ENCODE data around the gene LRP1B.

LRP1B gene

DNA sequence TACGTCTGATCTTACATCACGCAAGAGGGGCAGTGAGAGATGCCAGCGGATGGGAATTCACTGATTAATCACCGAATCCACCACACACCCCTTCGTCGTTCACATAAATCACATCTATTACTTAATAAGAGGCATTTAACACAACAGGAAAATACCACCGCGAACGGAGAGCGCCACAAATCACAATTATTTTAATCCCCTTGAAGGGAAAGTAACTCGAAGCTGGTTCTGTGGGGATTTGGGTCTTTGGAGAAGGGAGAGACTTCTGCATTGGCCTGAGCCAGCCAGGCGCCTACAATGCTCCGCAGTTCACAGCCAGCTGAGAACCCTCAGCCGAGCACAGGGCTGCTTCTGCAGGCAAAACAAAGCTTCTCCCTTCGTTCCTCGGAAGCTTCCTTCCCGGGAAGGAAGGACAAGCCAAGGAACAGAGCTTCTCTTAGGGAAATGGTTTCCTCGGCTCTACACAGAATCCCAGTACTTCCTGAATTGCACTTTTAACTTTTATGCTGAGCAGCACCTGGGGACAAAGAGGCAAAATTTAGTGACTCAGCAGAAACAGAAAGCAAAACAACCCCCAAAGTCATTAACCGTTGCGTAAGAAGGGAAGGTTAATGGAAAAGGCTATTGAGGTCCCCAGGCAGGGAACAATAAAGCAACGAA, at the start of gene LRP1B:
Gene LRP1B, minus strand, starts transcription at position 7 of the 660 bp plus-strand sequence. CDS start 287 bp downstream, outside the sequence.
- DNase-seq (ENCODE audit: low spot score): no peak

DNA sequence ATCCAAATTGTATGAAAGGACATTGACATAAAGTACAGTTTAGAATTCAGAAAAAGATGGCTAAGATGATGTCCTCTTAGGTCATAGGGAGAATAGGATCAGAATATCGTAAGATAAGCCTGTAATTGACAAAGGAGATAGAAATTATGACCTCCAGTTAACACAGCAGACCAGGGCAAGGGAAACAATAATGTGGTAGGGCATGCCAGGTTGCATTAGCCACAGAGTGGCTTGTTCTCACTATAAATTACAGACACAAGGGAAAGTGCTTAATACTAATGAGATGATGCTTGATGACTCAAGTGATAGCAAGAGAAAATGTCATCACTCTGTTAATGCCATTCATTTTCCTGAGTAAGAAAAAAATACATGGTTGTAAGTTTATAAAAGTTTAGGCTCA, 48.9 kb upstream of the LRP1B start:
- DNase-seq (ENCODE audit: low spot score): no peak

DNA sequence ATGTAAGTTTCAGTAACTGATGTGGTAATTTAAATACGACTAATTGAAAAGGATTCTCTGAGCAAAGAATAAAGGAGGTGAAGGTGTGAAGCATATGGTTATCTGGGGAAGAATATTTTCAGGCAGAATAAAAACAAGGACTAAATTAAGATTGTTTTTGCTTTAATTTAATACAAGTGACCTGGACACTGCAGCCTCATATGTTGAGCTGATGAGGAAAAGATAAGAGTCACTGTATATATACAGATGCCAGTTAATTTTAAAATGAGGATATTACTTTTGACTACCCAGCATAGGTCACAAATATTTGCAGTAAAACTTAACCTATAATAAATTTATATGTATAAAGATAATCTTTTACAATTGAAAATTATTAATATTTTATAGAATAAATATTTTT, 47.8 kb upstream of the LRP1B start:
- no peak for DNase-seq (ENCODE audit: low spot score)

DNA sequence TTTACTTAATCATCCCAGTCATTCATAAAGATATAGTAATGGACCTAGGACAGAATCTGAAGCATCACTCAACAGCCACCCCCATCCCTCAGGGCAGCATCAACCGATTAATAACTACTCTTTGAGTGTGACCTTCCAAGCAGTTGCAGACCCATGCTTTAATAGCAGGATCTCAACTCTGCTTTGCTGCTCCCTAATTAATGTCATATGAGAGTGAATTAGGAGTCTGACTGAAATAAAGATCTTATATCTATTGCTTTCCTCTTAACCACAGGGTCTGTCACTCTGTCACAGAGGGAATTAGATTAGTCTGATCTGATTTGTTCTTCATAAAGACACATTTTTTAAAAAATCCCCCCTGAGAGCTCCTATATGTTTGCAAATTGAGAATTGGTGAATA, 46.1 kb upstream of the LRP1B start:
- no peak for DNase-seq (ENCODE audit: low spot score)

DNA sequence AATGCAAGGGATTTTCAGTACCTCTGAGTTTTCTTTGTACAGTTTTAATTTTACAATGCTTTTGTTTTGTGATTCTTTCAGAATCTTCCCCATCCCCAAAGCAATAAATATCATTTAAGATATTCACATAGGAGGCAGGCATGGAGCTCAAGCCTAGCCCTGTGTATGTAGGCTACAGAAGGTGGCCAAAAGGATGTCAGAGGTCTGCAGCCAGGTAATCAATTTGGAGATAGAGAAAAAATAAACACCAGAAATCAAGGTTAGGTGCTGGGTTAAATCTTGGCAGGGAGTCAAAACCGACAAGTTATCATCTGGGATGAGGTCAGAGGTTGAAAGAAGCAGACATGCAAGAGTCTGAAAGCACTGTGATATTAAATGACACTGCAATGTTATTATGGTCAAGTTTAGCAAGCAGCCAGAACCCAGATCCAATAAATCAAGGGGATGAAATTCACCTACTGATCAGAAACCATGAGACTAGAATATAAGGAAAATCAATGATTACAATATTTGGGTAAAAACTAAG, 45.1 kb upstream of the LRP1B start:
- DNase-seq (ENCODE audit: low spot score): no peak

DNA sequence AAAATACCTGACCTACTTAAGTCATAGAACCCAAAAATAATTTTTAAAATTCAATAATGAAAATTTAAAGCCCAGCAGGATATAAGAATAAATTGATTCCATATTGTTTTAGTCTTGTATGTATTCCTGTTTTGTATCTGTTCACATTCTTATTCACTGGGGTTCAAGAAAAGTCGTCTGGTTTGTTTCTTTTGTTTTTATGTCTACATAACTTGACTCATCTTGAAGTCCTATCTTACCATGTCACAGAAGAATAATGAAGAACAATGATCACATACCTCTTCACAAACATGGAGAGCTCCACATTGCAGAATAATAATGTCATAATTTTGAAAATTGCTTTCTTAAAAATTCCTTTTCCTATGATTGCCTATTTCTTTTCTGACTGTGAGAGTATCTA, 43.4 kb upstream of the LRP1B start:
- no peak for DNase-seq (ENCODE audit: low spot score)

DNA sequence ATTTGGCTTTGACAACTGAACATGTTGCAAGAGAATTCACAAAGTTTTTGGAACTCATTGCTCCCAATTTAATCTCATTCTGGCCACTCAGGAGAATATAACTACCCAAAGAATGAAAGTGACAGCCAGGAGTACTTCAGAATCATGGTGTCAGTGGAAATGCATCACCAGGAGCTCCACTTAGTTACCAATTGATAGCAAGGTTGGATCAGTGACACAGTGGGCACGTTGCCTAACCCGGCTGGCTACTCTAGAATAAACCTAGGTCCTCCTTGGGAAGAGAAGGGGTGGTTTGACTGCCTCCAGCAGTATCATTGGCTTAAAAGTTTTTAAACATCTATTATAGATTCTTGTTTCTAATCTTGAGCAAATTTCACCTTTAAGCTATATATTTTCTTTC, 40.0 kb upstream of the LRP1B start:
- no peak for DNase-seq (ENCODE audit: low spot score)

DNA sequence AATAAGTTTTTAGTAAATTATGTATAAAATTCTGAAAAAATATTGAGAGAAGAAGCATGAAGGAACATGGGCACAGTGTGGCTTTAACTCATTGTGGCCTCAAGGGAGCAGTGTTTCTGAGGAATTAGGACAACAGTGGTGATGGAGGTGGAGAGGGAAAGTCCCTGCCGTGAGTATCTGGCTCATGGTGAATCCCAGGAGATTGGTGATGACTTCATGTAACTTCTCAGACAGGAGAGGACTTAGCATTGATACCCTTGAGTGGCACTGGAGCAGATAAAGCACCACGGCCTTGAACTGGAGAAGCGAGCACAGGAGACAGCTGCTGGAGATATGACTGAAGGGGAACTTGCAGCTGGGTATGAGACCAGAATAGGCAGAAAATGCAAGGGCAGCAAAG, 35.0 kb upstream of the LRP1B start:
- peak; percentile 2 for DNase-seq (ENCODE audit: low spot score)

DNA sequence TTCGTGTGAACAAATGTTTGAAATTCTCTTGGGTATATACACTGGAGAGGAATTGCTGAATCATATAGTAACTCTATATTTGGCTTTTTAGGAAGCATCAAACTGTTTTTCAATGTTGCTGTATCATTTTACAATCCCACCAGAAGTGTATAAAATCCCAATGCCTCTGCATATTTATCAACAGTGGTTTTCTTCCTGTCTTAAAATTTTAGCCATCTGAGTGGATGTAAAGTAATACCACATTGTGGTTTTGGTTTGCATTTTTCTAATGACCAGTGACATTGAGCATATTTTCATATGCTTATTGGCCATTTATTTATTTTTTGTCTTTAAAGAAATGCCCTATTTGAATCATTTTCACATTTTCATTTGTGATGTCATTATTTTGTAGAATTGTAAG, 22.8 kb upstream of the LRP1B start:
- DNase-seq (ENCODE audit: low spot score): no peak

DNA sequence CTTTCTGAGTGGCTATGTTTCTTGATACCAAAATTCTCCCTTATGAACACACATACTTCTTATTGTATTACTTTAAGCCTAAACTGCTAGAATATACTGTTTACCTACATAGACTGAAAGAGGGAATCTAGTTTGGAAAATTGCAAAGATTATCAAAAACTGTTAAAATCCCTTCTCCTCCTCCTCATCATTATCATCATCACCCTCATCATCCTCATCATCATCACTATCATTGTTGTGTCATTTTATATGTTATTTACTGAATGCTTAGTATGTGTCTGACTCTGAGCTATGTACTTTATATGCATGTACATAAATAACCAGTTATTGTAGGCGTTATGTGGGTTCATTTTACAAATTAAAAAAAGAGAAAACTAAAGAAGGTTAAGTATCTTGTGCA, 19.6 kb upstream of the LRP1B start:
- no peak for DNase-seq (ENCODE audit: low spot score)

DNA sequence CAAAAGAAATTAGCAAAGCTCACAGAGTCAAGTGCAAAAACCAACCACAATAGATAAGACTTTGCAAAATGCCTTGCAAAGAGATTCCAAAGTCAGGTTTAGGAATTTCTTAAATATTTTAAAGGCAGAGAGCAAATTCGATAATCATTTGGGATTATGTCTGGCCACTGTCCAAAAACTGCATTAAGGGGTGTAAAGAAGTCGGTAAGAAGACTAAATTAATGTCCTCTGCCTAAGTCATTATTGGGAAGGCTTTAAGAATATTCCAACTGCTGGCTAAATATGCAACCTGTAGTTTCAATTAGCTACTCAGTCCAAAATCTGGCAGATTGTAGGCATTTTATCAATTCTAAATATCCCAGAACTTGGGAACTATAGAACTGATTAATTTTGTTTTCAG, 13.7 kb upstream of the LRP1B start:
- DNase-seq (ENCODE audit: low spot score): no peak

DNA sequence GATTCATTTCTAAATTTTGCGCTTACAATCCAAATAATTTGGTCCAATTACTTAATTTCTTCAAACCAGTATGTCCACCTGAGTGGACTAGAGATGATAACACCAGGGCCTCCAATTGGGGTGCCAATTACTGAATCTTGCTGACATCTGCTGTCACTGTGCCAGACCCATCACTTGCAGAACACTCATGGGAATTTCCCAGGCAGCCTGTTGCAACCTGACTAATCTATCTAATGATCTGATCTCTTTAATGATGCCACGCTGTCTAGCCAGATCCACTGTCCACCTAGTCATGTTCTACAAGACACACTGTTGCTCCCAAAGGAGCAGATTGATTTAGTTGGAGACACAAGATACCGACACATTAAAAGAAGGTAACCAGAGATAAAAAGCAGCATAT, 11.8 kb upstream of the LRP1B start:
- DNase-seq (ENCODE audit: low spot score): no peak

DNA sequence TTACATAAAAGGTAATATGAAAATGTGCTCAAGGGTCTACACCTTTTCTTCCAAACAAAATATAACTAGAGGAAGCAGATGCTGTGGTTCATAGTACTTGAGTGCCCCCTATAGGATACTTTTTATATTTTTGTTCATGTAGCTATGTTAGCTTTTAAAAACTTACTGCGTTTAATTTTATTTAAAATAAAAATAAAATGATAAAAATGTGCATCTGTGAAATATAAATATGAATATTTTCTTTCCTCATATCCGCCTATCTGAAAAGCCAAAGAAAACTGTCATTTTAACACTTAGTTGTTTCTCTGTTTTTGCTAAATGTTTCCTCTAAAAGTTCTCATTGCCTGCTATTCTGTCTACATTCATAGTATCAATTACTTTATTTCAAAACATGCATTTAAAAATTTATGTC, 9.6 kb upstream of the LRP1B start:
- no peak for DNase-seq (ENCODE audit: low spot score)

DNA sequence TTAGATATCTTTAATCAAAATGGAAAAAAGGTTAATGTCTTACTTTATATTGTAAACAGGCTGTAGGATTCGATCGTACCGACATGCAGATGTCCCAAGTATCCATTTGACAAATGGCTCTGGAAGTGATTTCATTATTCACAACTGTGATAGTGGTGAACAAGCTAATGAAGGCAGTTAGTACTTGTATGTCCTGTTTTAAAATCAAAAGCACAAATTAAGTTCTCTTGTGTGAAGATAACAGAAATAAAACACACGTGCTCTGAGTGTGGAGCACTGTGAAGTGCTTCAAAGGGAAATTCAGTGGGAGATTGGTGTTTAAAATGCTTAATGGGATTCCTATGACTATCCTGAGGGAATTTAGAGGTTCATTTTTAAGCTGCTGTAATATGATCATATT, 8.6 kb upstream of the LRP1B start:
- DNase-seq (ENCODE audit: low spot score): no peak

DNA sequence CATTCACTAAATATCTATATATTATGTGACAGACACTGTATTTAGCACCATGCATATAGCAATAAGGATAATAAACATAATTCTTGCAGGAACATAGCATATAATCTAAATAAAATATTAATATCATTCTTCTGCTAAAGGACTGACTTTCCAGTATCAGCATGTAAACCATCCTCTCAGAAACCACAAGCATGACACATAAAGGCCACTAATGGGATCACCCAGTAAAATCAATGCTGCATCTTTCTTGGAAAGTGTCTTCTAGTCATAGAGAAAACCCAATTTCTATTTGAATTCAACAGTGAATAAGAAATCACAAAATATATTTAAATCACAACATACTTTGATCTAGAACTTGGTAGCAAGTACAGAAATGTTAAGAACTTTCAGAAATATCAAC, 5.8 kb upstream of the LRP1B start:
- no peak for DNase-seq (ENCODE audit: low spot score)

DNA sequence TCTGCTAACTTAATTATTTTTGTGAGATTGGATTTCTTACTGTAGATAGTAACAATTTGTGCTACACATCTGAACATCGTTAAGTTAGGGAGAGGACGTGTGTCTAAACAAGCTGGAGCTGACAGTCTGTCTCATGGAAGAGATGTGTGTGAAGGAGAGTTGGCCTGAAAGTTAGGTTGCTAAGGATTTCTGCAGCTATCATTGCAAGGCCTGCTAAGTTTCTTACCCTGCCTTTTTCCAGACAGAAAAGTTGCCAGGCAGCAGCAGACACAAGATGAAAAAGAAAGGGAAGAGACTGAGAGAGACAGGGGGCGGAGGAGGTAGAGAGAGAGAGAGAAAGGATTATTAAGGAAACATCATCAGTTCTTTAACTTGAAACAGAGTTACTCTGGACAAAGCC, 4.1 kb upstream of the LRP1B start:
- DNase-seq (ENCODE audit: low spot score): no peak

DNA sequence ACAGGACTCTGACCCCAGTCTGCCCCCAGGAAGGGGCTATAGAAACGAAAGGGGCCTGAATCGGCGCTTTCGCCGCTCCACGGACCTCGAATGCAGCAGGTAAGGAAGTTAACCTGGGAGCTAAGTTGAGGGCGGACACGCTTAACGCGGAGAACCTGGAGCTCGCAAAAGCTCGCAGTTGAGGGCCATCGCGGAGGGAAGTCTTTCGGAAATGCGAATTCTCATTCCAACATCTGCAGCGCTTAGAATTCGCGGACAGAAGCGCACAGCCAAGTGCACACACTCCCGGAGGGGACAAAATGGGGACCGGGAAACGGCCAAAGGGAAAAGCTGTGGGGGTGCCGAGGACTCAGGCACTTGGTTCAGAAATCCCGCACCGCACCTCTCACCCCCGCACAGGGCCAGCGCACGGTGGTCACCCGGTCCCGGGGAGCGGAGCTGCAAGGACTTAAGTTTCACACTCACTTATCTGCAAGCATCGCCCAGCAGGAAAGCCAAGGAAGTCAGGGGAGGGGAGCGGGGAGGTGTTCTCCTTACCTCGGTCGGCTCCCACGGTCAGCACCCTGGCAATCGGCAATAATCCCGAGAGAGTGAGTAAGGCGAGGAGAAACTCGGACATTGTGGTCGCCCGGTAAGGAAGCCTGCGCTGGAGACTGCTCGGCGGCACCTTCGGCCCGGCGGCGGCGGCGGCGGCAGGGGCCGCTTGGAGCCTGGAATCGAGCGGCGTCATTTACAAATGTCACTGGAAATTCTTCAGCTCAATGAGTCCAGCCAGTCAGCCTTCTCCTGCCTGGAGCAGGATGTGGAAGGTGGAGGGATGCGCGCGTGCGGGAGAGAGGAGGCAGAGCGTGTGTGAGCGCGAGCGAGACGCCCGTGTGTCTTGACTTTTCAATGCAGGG, 456 bp downstream of the LRP1B start:
- DNase-seq (ENCODE audit: low spot score): peak; percentile 3

DNA sequence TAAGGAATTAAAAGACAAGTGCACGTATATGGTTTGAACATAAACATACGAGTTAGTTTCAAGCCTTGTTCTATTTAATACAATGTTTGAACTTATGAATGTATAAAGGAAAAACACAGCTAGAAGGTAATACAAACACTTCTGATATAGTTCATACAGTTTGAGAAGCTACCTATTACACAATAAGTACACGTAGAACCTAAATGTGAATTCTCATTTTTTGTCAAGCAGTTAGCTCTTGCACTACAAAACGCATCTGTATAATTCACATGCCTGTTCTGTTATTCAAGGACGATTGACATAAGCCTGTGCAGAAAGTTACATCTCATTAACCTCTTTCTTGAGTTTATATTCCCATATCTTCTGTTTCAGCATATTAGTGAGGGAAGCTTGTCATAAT, 2.7 kb downstream of the LRP1B start:
- DNase-seq (ENCODE audit: low spot score): no peak

DNA sequence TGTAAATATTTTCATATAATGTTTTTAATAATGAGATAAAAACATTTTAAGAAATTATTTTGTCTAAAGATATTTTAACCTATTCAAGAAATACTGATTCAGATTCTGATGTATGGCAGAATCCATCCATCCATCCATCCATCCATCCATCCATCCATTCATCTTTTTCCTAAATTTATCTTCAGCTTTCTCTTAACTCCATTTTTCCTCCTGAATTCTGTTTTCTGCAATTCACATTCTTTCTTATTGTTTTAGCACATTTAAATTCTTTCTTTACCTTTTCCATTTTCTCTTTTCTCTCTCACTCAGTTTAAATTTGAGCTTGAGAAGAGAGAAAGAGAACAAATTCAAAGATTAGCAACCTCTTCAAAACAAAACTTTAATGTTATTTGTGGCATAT, 3.6 kb downstream of the LRP1B start:
- DNase-seq (ENCODE audit: low spot score): no peak

DNA sequence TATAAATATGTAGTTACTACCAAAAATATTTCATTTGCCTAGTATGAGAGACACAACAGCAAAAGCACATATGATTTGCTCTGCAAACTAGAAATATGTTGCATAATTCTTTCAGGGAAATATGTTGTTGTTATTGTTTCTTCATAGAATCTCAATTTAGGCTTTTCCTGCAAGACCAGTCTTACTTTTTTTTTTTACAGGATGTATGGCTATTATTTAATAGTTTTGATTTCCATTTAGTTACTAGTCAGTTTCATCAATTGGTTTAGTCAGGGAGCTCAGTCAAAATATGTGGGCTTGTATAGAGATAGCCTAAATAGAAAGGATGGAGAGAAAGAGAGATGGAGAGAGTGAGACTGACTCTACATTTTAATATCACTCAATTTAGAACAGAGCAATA, 6.1 kb downstream of the LRP1B start:
- no peak for DNase-seq (ENCODE audit: low spot score)

DNA sequence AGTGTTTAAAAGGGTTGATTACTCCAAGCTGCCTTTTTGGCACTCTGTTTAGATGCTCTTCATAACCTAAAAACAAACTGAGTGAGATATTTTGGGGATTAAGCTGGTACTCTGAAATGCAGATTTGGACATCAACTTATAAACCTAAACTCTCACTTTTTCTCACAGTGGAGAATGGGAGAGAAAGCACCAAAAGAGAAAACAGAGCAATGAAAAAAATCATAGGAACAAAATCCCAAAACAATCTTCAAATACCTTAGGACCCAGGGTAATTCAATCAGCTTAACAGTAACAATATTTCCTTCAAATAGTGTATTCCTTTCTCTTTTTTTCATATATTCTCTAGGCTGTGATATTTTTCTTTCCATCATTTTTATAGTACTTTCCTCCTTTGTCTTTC, 11.5 kb downstream of the LRP1B start:
- no peak for DNase-seq (ENCODE audit: low spot score)

DNA sequence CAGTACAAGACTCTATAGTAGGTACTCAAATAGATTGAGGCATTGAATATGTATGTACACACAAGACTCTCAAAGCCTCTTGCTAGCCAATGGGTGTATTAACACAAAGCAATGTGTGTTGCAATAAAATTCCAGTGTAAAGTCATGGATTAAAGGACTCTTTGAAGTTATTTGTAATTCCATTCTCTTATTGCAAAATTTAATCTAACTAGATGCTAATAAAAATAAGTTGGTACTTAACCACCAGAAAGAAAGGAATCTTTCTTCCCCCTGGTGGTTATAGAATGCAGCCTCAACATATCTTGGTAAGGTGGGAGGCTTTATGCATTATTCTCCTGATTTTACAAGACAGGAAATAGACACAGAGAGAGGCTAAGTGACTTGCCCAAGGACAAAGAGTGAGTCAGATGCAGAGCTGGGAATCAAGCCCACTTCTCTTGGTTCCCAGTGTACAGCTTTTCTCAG, 18.0 kb downstream of the LRP1B start:
- DNase-seq (ENCODE audit: low spot score): no peak

DNA sequence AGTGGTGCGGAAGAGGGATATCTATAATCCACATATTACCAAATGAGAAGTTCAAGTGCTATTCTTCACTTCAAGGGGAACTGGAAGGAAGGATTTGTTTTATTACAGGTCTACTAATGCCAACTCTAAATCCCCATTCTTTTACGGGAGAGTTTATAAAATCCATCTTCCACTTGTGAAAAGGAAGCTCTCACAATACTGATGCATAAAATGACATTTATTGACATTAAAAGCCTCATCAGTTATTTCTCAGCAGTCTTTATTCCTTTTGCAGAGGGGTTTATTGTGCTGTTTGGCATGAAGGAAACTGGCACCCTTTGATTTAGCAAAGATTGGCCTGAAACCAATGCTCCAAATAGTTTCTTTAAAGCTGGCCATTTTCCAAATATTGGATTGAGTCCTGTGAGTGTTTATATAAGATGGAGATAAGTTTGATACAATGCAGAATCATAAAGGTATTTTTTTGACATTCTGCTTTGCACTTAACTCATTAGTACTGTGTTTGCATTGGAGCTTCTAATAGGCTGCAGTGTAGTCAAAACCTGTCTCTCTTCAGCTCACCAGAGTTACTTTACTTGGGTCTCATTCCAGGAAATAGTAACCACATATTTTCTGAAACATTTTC, 26.6 kb downstream of the LRP1B start:
- no peak for DNase-seq (ENCODE audit: low spot score)

Measured in germinal center (tissue), 1 donor.